HUES48 (cell line): ENCODE results near the gene ATXN1.
"Not testable (repeated sequence)": the region's sequence is repeated elsewhere in the genome, so short reads cannot be mapped to it uniquely, and the experiment has no call there.

Experiments used
- H3K27ac ChIP-seq: one replicate; pipeline ENCODE4 v1.7.0; 2013; ENCODE audit warnings: low read depth, low read length, inconsistent platforms
- H3K27me3 ChIP-seq: 2 replicates; pipeline ENCODE4 v1.6.1; 2013; ENCODE audit warnings: mild to moderate bottlenecking, low read length; ENCODE audit not compliant: control insufficient read depth, insufficient read depth
- H3K36me3 ChIP-seq: 2 replicates; pipeline ENCODE4 v1.6.1; 2013; ENCODE audit warnings: low read length; ENCODE audit not compliant: control insufficient read depth, insufficient read depth
- H3K4me1 ChIP-seq: 2 replicates; pipeline ENCODE4 v1.6.1; 2013; ENCODE audit warnings: mild to moderate bottlenecking, low read length; ENCODE audit not compliant: control insufficient read depth, insufficient read depth
- H3K4me3 ChIP-seq: 2 replicates; pipeline ENCODE4 v1.5.1; 2013; ENCODE audit warnings: mild to moderate bottlenecking, low read depth, low read length
- H3K9ac ChIP-seq: 2 replicates; pipeline ENCODE4 v1.6.1; 2013; ENCODE audit warnings: mild to moderate bottlenecking, low read depth, low read length, moderate library complexity
- H3K9me3 ChIP-seq: 2 replicates; pipeline ENCODE4 v1.6.1; 2013; ENCODE audit warnings: low read length; ENCODE audit not compliant: control insufficient read depth, insufficient read depth

The ATXN1 gene

DNA sequence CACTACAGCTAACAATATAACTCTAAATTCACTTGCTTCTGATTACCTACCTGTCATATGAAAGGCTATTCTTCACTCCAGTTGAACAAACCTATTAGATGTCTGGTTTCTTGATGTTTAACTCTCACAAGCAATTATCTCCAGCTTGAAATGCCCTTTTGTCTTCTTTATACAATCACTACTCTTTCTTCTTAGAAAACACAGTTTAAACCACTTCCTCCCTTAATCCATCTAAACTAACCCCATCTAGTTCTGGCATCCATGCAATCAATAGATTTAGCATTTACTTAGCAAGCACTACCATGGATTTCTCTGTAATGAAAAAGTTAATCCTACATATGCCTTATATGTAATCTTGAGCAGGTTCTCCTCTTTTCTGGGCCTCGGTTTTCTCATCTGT is 127.3 kb downstream of the ATXN1 start:
- Histone ChIP-seq H3K36me3 (no peaks in the 10 kb centered on the region), H3K4me1 (peaks cover 13% of the 10 kb centered on the region), H3K27me3 (no peaks in the 10 kb centered on the region), H3K9ac (no peak overlapping the region), H3K27ac (no peak overlapping the region), H3K9me3 (no peaks in the 10 kb centered on the region), H3K4me3 (no peak overlapping the region)

DNA sequence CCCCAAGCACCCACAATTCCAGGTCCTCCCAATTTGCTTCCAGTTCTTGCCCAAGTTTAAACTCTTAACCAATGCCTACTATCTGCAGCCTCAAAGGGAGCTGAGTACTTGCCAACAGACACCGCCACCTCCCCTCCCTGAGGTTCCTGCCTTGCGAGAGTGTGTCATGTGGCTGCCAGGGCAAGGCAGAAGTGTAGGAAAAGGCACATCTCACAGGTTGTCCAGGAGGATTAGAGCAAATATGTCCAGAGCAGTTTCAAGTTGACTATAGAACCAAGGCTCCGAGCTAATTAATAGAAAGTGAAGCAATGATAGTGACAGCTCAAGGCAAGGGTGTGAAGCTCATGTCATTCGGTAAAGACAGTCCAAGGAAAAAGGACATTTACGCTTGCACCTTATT is 127.8 kb downstream of the ATXN1 start:
- Histone ChIP-seq H3K9me3 (no peaks in the 10 kb centered on the region), H3K27ac (no peak overlapping the region), H3K4me1 (peaks cover 13% of the 10 kb centered on the region)

DNA sequence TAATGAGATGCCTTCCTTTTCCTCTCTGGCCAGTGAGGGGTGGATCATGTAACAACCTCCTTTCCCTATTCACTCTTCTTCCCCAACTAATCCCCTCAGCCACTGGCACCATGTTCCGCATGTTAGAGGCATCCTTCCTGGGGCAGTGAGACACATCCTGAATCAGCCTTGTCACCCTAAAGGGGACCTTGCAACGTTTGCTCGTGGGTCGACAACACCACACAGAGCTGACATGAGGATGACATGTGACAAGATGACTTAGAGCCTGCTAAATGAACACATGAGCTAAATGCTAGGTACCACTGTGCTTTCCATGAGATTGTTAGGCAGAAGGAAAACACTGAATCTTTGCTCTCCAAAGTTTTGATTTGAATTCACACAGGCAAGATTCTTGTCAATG is 129.2 kb downstream of the ATXN1 start:
- no peaks in the 10 kb centered on the region for H3K27me3 ChIP-seq
- no peak overlapping the region for H3K4me3 ChIP-seq
- no peak overlapping the region for H3K9ac ChIP-seq
- no peaks in the 10 kb centered on the region for H3K36me3 ChIP-seq
- no peaks in the 10 kb centered on the region for H3K9me3 ChIP-seq
- H3K27ac ChIP-seq: no peak overlapping the region
- peaks cover 13% of the 10 kb centered on the region for H3K4me1 ChIP-seq

More for the DNA sequence above, 127.8 kb downstream of the ATXN1 start:
- Histone ChIP-seq H3K36me3 (no peaks in the 10 kb centered on the region), H3K27me3 (no peaks in the 10 kb centered on the region), H3K4me3 (no peak overlapping the region), H3K9ac (no peak overlapping the region)

DNA sequence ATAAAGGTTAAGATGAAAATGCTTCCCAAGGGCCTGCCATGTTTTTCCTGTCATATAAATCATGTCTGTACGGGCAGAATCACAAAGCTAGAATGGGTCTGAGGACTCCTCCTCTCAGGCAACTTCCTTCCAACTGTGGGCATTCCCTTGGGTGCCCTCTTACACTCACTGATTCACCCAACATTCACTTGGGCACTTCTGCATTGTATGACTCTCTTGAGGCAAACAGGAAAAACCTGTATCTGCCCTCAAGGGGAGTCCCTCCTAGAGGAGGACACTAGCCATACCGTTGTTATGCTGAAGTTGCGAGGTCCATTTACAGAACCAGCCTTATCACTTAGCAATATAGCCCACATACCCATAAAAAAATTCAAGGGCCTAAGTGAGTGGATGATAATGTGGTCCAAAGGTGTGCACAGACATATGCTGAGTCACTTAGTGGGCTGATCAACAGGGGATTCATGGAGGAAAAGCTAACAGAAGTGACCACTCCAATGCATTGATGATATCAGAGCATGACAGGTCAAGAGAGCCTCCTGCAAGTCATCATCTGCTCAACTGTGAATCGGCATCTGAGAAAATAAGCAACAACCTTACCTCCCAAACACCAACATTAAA is 131.1 kb downstream of the ATXN1 start:
- Histone ChIP-seq H3K27me3 (no peaks in the 10 kb centered on the region), H3K9ac (no peak overlapping the region), H3K4me1 (no peaks in the 10 kb centered on the region; the same call in 1 of the 2 replicates), H3K4me3 (no peak overlapping the region), H3K36me3 (no peaks in the 10 kb centered on the region), H3K27ac (no peak overlapping the region), H3K9me3 (no peaks in the 10 kb centered on the region)

DNA sequence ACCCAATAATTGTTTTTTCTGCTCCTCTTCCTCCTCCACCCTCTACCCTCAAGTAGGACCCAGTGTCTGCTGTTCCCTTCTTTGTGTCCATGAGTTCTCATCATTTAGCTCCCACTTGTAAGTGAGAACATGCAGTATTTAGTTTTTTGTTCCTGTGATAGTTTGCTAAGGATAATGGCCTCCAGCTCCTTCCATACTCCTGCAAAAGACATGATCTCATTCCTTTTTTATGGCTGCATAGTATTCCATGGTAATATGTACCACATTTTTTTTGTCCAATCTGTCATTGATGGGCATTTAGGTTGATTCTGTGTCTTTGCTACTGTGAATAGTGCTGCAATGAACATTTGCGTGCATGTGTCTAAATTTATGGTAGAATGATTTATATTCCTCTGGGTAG is 132.7 kb downstream of the ATXN1 start:
- H3K36me3 ChIP-seq, H3K4me1 ChIP-seq, H3K27me3 ChIP-seq, H3K4me3 ChIP-seq, H3K9me3 ChIP-seq, H3K9ac ChIP-seq, H3K27ac ChIP-seq: not testable (repeated sequence)

DNA sequence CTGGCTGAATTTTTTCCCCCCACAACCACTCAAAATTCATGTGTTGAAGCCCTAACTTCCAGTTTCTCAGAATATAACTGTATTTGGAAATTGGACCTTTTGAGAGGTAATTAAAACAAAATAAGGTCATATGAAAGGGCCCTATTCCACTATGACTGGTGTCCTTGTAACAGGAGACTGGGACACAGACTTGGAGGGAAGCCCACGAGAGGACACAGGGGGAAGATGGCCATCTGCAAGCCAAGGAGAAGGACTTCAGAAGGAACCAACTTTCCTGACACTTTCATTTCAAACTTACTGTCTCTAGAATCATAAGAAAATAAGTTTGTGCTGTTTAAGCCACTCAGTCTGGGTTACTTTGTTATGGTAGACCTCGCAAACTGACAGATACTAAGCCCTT is 134.6 kb downstream of the ATXN1 start:
- Histone ChIP-seq H3K4me1 (no peaks in the 10 kb centered on the region), H3K9me3 (no peaks in the 10 kb centered on the region), H3K36me3 (no peaks in the 10 kb centered on the region), H3K27ac (no peak overlapping the region), H3K9ac (no peak overlapping the region), H3K27me3 (no peaks in the 10 kb centered on the region), H3K4me3 (no peak overlapping the region)

DNA sequence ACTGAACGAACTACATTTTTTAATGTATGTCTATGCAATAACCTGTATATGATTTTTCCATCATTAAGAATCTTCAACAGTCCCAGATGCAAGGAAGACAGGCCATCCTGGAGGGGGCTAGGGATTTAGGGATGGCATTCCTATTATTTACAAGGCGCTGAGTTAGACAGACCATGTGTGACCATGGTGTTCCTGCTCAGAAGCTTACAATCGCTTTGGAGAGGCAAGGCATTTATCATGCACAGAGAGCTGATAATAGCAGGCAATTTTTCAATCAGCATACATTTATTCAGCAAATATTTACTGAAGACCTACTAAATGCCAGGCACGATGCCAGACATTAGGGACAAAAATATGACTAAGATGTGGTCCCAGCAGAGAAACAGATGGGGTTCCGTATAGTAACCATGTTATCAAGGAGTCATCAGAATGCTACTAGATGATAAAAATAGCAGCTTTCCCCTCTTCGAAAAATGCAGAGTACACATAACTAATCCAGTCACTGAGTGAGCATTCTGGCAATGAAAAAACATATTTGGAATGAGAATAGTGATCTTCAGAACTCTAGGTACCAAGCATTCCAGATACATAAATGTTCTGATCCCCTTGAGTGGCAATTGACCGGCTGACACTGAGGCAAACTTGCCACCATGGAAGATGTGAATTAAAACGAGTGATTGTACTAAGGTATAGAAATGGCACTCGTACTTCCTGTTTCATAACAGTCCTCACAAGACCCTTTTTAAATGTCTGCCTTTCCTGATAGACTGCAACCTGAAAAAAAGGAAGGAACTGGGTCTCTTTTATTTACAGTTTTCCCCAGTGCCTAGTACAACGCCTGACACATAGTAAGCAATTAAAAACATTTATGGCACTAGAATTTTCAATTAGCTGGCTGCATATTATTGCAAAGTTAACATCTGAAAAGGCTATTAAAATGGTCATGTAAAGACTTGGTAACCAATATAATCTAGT is 135.7 kb downstream of the ATXN1 start:
- no peaks in the 10 kb centered on the region for H3K9me3 ChIP-seq
- H3K36me3 ChIP-seq: no peaks in the 10 kb centered on the region
- H3K4me1 ChIP-seq: no peaks in the 10 kb centered on the region
- no peak overlapping the region for H3K9ac ChIP-seq
- no peak overlapping the region for H3K4me3 ChIP-seq
- H3K27ac ChIP-seq: no peak overlapping the region
- H3K27me3 ChIP-seq: no peaks in the 10 kb centered on the region

DNA sequence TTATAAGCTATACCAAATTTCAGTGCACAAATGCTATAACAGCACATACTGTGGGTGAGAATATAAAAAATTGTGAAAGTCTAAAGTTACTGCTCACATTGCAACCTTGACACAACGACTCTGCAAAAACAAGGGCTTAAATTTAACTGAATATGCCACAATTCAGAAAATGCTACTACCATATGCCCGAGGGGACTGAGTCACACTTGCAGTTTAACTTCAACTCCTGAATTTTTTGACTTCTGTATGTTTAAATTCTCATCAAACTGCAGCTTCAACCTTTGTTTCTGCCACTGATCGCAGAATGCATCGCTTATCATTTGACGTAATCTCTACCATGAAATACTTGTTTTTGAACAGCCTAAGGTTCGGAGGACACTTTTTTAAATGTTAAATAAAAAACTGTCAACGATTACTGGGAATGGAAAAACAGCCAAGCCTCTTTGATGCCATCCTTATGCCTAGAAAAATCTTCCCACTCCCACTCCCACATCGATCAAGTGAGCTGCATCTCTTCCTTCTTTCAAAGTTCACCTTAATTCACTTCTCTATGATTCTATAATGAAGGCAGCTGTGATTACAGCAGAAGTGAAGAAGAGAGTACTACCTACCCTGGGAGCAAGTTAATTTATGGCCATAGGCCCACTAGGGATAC is 136.5 kb downstream of the ATXN1 start:
- Histone ChIP-seq H3K27ac (no peak overlapping the region), H3K9me3 (no peaks in the 10 kb centered on the region), H3K4me3 (no peak overlapping the region), H3K4me1 (no peaks in the 10 kb centered on the region), H3K9ac (no peak overlapping the region), H3K36me3 (no peaks in the 10 kb centered on the region), H3K27me3 (no peaks in the 10 kb centered on the region)

DNA sequence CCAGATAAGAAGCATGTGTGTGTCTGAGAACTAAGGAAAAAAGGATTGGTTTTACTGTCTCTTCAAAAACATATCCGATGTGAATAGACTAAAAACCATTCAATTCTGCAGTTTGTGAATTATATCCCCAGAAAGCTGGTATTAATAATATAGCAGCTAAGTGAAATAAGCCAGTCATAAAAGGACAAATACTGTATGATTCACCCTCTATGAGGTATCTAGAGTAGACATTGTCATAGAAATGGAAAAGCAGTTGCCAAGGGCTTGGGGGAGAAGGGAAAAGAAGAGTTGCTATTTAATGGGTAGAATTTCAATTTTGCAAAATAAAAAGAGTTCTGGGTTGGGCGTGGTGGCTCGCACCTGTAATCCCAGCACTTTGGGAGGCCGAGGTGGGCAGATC is 137.5 kb downstream of the ATXN1 start:
- no peaks in the 10 kb centered on the region for H3K36me3 ChIP-seq
- H3K4me1 ChIP-seq: no peaks in the 10 kb centered on the region
- H3K27ac ChIP-seq: no peak overlapping the region
- H3K9ac ChIP-seq: no peak overlapping the region
- no peak overlapping the region for H3K4me3 ChIP-seq
- no peaks in the 10 kb centered on the region for H3K9me3 ChIP-seq
- no peaks in the 10 kb centered on the region for H3K27me3 ChIP-seq

DNA sequence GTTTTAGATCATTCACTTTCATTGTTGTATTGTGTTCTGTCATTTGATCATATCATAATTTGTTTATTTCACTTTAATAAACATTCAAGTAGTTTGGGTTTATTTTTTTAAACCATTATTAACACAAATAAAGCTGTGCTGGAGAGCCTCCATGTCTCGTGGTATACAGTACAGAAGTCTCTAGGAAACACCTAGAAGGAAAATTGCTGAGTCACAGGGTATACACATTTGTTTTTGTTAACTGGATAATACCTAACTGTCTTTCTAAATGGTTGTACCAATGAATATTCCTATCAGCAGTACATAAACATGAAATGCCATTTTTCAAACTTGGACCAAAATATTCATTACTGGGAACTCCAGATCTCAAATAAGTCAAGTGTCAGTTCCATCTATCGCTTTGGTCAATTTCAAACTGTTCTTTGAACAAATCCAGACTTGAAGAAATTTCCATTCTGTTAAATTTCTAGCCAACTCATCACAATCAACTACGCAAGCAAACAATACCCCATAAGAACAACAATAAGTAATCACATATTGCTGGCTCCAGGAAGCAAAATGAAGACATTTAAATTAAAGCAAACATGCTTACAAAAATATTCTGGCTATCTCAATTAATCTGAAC is 138.1 kb downstream of the ATXN1 start:
- Histone ChIP-seq H3K9ac (no peak overlapping the region), H3K4me1 (no peaks in the 10 kb centered on the region), H3K4me3 (no peak overlapping the region), H3K27ac (no peak overlapping the region), H3K27me3 (no peaks in the 10 kb centered on the region), H3K9me3 (no peaks in the 10 kb centered on the region), H3K36me3 (no peaks in the 10 kb centered on the region)
